ENCODE results near the gene POLR3B. TPM values are rescaled to one million over a fixed set of nuclear protein-coding genes. Genes with fewer than 3 reads are reported as not detected.

POLR3B gene
- total RNA-seq, 4 donors from 2014 or later: 10.7 to 16.2 (median 12.0) TPM

GRCh38 chr12:106480251-106480650 lies 122.7 kb downstream of the POLR3B start:
- Histone ChIP-seq H3K27ac (no peak overlapping the region), H3K36me3 (peaks cover 0 to 20% (median 0%) of the 10 kb centered on the region in 3 donors), H3K27me3 (no peaks in the 10 kb centered on the region), H3K4me1 (no peaks in the 10 kb centered on the region), H3K4me3 (no peak overlapping the region), H3K9me3 (no peaks in the 10 kb centered on the region)
- no peak for TF ChIP-seq POLR2A (IDR thresholded peaks at IDR 0.05)
- TF ChIP-seq CTCF (IDR thresholded peaks at IDR 0.05): no peak
- intact Hi-C loops (cut with DNase I): no loop called here
- 100% methylated on average over 1 of the region's 1 CpG for WGBS, 2 donors
- no peak for DNase-seq

- H3K4me3 ChIP-seq: no peak overlapping the region
- no peaks in the 10 kb centered on the region for H3K4me1 ChIP-seq
- H3K9me3 ChIP-seq: no peaks in the 10 kb centered on the region
- H3K27ac ChIP-seq: no peak overlapping the region
- peaks cover 0 to 20% (median 0%) of the 10 kb centered on the region in 3 donors for H3K36me3 ChIP-seq
- intact Hi-C loops (cut with DNase I): no loop called here
- no peak for DNase-seq
- H3K27me3 ChIP-seq: no peaks in the 10 kb centered on the region
- no peak for TF ChIP-seq CTCF (IDR thresholded peaks at IDR 0.05)
- TF ChIP-seq POLR2A (IDR thresholded peaks at IDR 0.05): no peak
- 87 to 89% methylated on average over 6 of the region's 6 CpGs for WGBS, 2 donors
Measured at GRCh38 chr12:106481246-106481645, 123.7 kb downstream of the POLR3B start.

GRCh38 chr12:106487664-106488063 lies 130.1 kb downstream of the POLR3B start:
- intact Hi-C loops (cut with DNase I): no loop called here
- 95 to 99% methylated on average over 5 of the region's 5 CpGs for WGBS, 2 donors
- Histone ChIP-seq H3K27ac (no peak overlapping the region), H3K4me1 (no peaks in the 10 kb centered on the region), H3K36me3 (peaks cover 0 to 23% (median 0%) of the 10 kb centered on the region in 3 donors), H3K27me3 (no peaks in the 10 kb centered on the region), H3K9me3 (no peaks in the 10 kb centered on the region), H3K4me3 (no peak overlapping the region)
- TF ChIP-seq CTCF (IDR thresholded peaks at IDR 0.05) (no peak), POLR2A (IDR thresholded peaks at IDR 0.05) (no peak)
- DNase-seq: no peak

- H3K36me3 ChIP-seq: peaks cover 0 to 14% (median 0%) of the 10 kb centered on the region in 3 donors
- H3K27me3 ChIP-seq: no peaks in the 10 kb centered on the region
- no peak for DNase-seq
- TF ChIP-seq CTCF (IDR thresholded peaks at IDR 0.05) (no peak), POLR2A (IDR thresholded peaks at IDR 0.05) (no peak)
- WGBS, 2 donors: 88 to 94% methylated on average over 3 of the region's 3 CpGs
- no peak overlapping the region for H3K27ac ChIP-seq
- H3K9me3 ChIP-seq: no peaks in the 10 kb centered on the region
- intact Hi-C loops (cut with DNase I): no loop called here
- H3K4me1 ChIP-seq: no peaks in the 10 kb centered on the region
- no peak overlapping the region for H3K4me3 ChIP-seq
Measured at GRCh38 chr12:106488884-106489283, 131.3 kb downstream of the POLR3B start.

- Histone ChIP-seq H3K9me3 (no peaks in the 10 kb centered on the region), H3K4me1 (no peaks in the 10 kb centered on the region), H3K36me3 (peaks cover 0 to 7% (median 0%) of the 10 kb centered on the region in 3 donors), H3K27me3 (no peaks in the 10 kb centered on the region), H3K4me3 (no peak overlapping the region), H3K27ac (no peak overlapping the region)
- intact Hi-C loops (cut with DNase I): no loop called here
- TF ChIP-seq POLR2A (IDR thresholded peaks at IDR 0.05) (no peak), CTCF (IDR thresholded peaks at IDR 0.05) (no peak)
- 74 to 88% methylated on average over 5 of the region's 5 CpGs for WGBS, 2 donors
- DNase-seq: no peak
Measured at GRCh38 chr12:106490264-106490663, 132.7 kb downstream of the POLR3B start.

All from esophagus squamous epithelium (tissue), 5 donors.